Ovary (tissue), 9 donors: ENCODE data around the gene AMER2. TPM values are rescaled to one million over a fixed set of nuclear protein-coding genes. Genes with fewer than 3 reads are reported as not detected.

Experiments used
- DNase-seq, 5 donors: peaks; one replicate each; pipeline ENCODE4 v3.0.0-alpha.2; 2019 to 2020
- H3K27ac ChIP-seq, 2 donors: fragments of 200-600 bp; one replicate each; pipeline versions ENCODE4 v1.5.1 to v1.8.0; 2019 to 2022
- H3K27me3 ChIP-seq: fragments of 200-600 bp; one replicate; pipeline ENCODE4 v1.8.0; 2022
- H3K36me3 ChIP-seq: fragments of 200-600 bp; sonication (generic); one replicate; pipeline ENCODE4 v1.5.1; 2019
- H3K4me1 ChIP-seq: one replicate; pipeline ENCODE4 v1.8.1; 2013; ENCODE audit warnings: mild to moderate bottlenecking, moderate library complexity; ENCODE audit not compliant: insufficient read depth
- H3K4me3 ChIP-seq: fragments of 200-600 bp; sonication (generic); one replicate; pipeline ENCODE4 v1.5.1; 2017
- H3K9me3 ChIP-seq, 2 donors: fragments of 200-600 bp in 1 of 2; sonication (generic) in 1 of 2; one replicate each; pipeline versions ENCODE4 v1.5.1 to v1.8.1; 2013 to 2019; ENCODE audit warnings: mild to moderate bottlenecking in 1 of 2, moderate library complexity in 1 of 2
- EP300 ChIP-seq: sonication (generic); formaldehyde crosslinking; IDR thresholded peaks from one replicate; pipeline ENCODE4 v1.6.1; 2017; ENCODE audit warnings: antibody characterized with exemption
- POLR2A ChIP-seq: fragments of 450-650 bp; IDR thresholded peaks from one replicate; pipeline ENCODE4 v1.6.1; 2017; ENCODE audit warnings: antibody characterized with exemption, mild to moderate bottlenecking, moderate library complexity
- WGBS, 3 donors: extraction: QIAGEN DNeasy Blood & Tissue Kit in 1 of 3; methylation state at CpG; one replicate each; pipeline versions ENCODE4 v1.1.5 to v1.1.7; 2013 to 2017; 5-methylcytosine and 5-hydroxymethylcytosine counted together
- intact Hi-C, 4 donors: fragments of 100-400 bp; cut with DNase I; formaldehyde crosslinking; loops; one replicate each; pipeline versions ENCODE4 v1.11.0 to v1.15.1; 2022 to 2023
- polyA plus RNA-seq, 2 donors: library from polyadenylated mRNA; stranded (reverse); fragments of 200-250 nt in 1 of 2; fragments of 350-450 nt in 1 of 2; fragmentation: Illumina TruSeq in 1 of 2; extraction: RNeasy Lipid Tissue Mini Kit (QIAGEN cat#74804) in 1 of 2; gene quantifications; one replicate each; pipeline ENCODE4 v1.2.3, GENCODE V29; 2013 to 2014
- total RNA-seq, 7 donors: library from RNA; depleted of rRNA in 2 of 7; stranded (reverse); fragments of >200 nt in 2 of 7; fragmentation: NEBNext Ultra II Directional in 3 of 7; extraction: Animal tissue kit (Norgen Biotek cat#: 25700) in 3 of 7; gene quantifications; one replicate each; pipeline versions ENCODE4 v1.1.0 to v1.2.4, GENCODE V29; 2016 to 2023
- TF ChIP-seq, protein P1 (sequence below), 3 donors: fragments of 450-650 bp in 2 of 3; fragments of 200-600 bp in 1 of 3; IDR thresholded peaks; one replicate each; pipeline versions ENCODE4 v1.5.1 to v1.8.0; 2016 to 2022; ENCODE audit warnings: antibody characterized with exemption in 3 of 3, mild to moderate bottlenecking in 1 of 3
- donor health status: DM: no; HTN: no; CAD: no; lungs with moderate emphysema.
- donor health status: DM: no; HTN: no; CAD: no.
- donor health status: Bipolar disorder and iron deficiency.
- donor health status: DM: yes; HTN: yes; CAD: no.
- donor health status: DM: no; HTN: no; CAD: no.
- donor health status: DM: yes; HTN: yes; CAD: no.

AMER2 gene
- total and polyA plus RNA-seq, 9 donors: under 0.01 to 0.05 (median 0.04) TPM; not detected in 5

DNA sequence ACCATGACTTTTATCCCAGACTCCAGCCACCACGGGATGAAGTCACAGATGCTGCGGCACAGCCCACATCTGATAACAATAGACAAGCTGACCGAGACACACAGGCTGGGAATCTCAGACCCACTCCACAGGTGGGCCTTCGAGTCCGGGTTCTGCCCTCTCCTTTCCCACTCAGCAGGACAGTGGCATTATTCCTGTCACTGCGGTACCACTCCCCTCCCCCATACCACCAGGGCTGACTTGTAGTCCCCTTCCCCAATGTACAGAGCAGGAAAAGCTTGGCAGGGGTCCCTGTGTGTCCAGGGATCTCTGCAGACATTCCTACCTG, 179 bp upstream of the AMER2 start:
- WGBS, 3 donors: 36 to 61% (median 48%) methylated on average over 6 of the region's 6 CpGs
- no peaks in the 10 kb centered on the region for H3K27me3 ChIP-seq
- H3K4me3 ChIP-seq: no peak overlapping the region
- no peaks in the 10 kb centered on the region for H3K36me3 ChIP-seq
- DNase-seq: no peak
- H3K27ac ChIP-seq: no peak overlapping the region
- no peaks in the 10 kb centered on the region for H3K4me1 ChIP-seq
- TF ChIP-seq EP300: no peak
- no peak for TF ChIP-seq POLR2A
- TF ChIP-seq, protein P1, sequence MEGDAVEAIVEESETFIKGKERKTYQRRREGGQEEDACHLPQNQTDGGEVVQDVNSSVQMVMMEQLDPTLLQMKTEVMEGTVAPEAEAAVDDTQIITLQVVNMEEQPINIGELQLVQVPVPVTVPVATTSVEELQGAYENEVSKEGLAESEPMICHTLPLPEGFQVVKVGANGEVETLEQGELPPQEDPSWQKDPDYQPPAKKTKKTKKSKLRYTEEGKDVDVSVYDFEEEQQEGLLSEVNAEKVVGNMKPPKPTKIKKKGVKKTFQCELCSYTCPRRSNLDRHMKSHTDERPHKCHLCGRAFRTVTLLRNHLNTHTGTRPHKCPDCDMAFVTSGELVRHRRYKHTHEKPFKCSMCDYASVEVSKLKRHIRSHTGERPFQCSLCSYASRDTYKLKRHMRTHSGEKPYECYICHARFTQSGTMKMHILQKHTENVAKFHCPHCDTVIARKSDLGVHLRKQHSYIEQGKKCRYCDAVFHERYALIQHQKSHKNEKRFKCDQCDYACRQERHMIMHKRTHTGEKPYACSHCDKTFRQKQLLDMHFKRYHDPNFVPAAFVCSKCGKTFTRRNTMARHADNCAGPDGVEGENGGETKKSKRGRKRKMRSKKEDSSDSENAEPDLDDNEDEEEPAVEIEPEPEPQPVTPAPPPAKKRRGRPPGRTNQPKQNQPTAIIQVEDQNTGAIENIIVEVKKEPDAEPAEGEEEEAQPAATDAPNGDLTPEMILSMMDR (IDR thresholded peaks at IDR 0.05): no peak
- intact Hi-C loops: no loop called here
- H3K9me3 ChIP-seq: no peaks in the 10 kb centered on the region

- 0 to 1% (median 1%) methylated on average over 25 to 36 of the region's 36 CpGs for WGBS, 3 donors
- H3K36me3 ChIP-seq: no peaks in the 10 kb centered on the region
- peak overlapping the region; percentile 5 for H3K4me3 ChIP-seq
- no peaks in the 10 kb centered on the region for H3K27me3 ChIP-seq
- no peaks in the 10 kb centered on the region for H3K4me1 ChIP-seq
- TF ChIP-seq POLR2A: no peak
- TF ChIP-seq EP300: no peak
- TF ChIP-seq, protein P1 (IDR thresholded peaks at IDR 0.05): no peak
- no peaks in the 10 kb centered on the region for H3K9me3 ChIP-seq
- H3K27ac ChIP-seq: no peak overlapping the region
- no peak for DNase-seq
- intact Hi-C loops: no loop called here
Measured at GRCh38 chr13:25171170-25171516, 945 bp downstream of the AMER2 start.

DNA sequence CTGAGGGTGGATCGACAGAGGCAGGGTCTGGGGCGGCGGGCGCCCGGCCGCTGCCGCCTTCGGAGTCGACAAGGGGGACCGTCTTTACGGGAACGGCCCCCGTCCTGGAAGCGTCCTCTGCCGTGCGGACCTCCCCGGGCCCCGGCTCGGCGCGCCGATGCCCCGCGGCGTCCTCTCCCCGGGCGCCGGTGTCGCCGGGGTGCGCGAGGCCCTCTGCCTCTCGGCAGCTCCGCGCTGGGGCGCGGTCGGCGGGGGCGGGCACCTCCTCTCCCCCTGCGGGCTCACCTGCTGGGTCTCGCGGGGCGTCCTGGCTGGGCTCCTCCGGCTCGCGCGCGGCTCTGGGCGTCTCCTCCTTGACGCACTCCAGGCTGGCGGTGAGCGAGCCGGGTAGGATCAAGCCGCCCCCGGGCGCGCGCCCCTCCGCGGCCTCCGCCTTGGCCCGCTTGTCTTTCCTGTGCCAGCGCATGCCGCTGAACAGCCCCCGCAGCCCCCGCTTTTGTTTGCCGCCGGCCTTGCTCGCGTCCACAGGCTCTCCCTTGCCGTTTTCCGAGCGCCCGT, 1.5 kb downstream of the AMER2 start:
- intact Hi-C loops: no loop called here
- Histone ChIP-seq H3K27ac (no peak overlapping the region), H3K4me3 (no peak overlapping the region), H3K36me3 (no peaks in the 10 kb centered on the region), H3K4me1 (no peaks in the 10 kb centered on the region), H3K9me3 (no peaks in the 10 kb centered on the region), H3K27me3 (no peaks in the 10 kb centered on the region)
- 3% methylated on average over 36 to 75 of the region's 75 CpGs for WGBS, 3 donors
- no peak for DNase-seq
- TF ChIP-seq POLR2A: no peak
- TF ChIP-seq, protein P1 (IDR thresholded peaks at IDR 0.05): no peak
- no peak for TF ChIP-seq EP300

- intact Hi-C loops: no loop called here
- Histone ChIP-seq H3K36me3 (no peaks in the 10 kb centered on the region), H3K4me1 (no peaks in the 10 kb centered on the region), H3K9me3 (no peaks in the 10 kb centered on the region), H3K4me3 (no peak overlapping the region), H3K27ac (no peak overlapping the region), H3K27me3 (no peaks in the 10 kb centered on the region)
- DNase-seq: no peak
- 77 to 85% (median 84%) methylated on average over 37 of the region's 37 CpGs for WGBS, 3 donors
- TF ChIP-seq POLR2A (no peak), EP300 (no peak)
- TF ChIP-seq, protein P1 (IDR thresholded peaks at IDR 0.05): no peak
Measured at GRCh38 chr13:25169951-25170553, 2.0 kb downstream of the AMER2 start.
